Activated CD4-positive, alpha-beta T cell treated with anti-CD3 and anti-CD28 coated beads, Interleukin-2, amount 10 ng/mL, durations not matched to agents 7 days and 5 days (primary cell): ENCODE data around the gene SLC47A1. TPM values are rescaled to one million over a fixed set of nuclear protein-coding genes. Genes with fewer than 3 reads are reported as not detected.

Experiments
- CTCF ChIA-PET: fragments of 350-600 bp; sonication (Branson Sonifier 250); formaldehyde crosslinking; loops from one replicate; lab custom pipeline; 2021; ENCODE audit warnings: antibody characterized with exemption; lab: Charles Lee
- POLR2A ChIA-PET: fragments of 350-600 bp; sonication (Branson Sonifier 250); formaldehyde crosslinking; loops from one replicate; lab custom pipeline; 2021; ENCODE audit warnings: antibody characterized with exemption; lab: Charles Lee
- DNase-seq: peaks from one replicate; pipeline ENCODE4 v3.0.0-alpha.2; 2020
- H3K27ac Mint-ChIP-seq: one replicate; pipeline ENCODE4 v1.8.0; 2021; ENCODE audit warnings: mild to moderate bottlenecking, moderate library complexity, mixed read lengths
- H3K27me3 Mint-ChIP-seq: one replicate; pipeline ENCODE4 v1.8.0; 2021; ENCODE audit warnings: mixed read lengths
- H3K36me3 Mint-ChIP-seq: one replicate; pipeline ENCODE4 v1.8.0; 2021; ENCODE audit warnings: low read depth, mixed read lengths
- H3K4me1 Mint-ChIP-seq: one replicate; pipeline ENCODE4 v1.8.0; 2021; ENCODE audit warnings: mixed read lengths
- H3K4me3 Mint-ChIP-seq: one replicate; pipeline ENCODE4 v1.8.0; 2021; ENCODE audit warnings: mild to moderate bottlenecking, moderate library complexity, mixed read lengths
- H3K9me3 Mint-ChIP-seq: one replicate; pipeline ENCODE4 v1.8.0; 2021; ENCODE audit warnings: mixed read lengths
- total RNA-seq, 2 experiments: library from RNA; stranded (reverse); gene quantifications; one replicate each; pipeline ENCODE4 v1.2.3, GENCODE V29; 2021

The SLC47A1 gene
- total RNA-seq, 2 experiments from 2014 or later, result not detected

GRCh38 chr17:19549746-19550623 is 16.3 kb downstream of the SLC47A1 start:
- POLR2A ChIA-PET, result no interaction called here
- CTCF ChIA-PET, result interaction anchor here (0.7 kb wide), 1 partner anchor 250 kb away, joined by 3 read pairs; no protein-coding TSS in a partner anchor
- no peak for DNase-seq
- Mint-ChIP-seq H3K27me3 (no peaks in the 10 kb centered on the region), H3K4me3 (no peak overlapping the region), H3K27ac (no peak overlapping the region), H3K9me3 (no peaks in the 10 kb centered on the region), H3K4me1 (no peaks in the 10 kb centered on the region), H3K36me3 (no peaks in the 10 kb centered on the region)

- Mint-ChIP-seq H3K4me3 (no peak overlapping the region), H3K4me1 (no peaks in the 10 kb centered on the region), H3K36me3 (no peaks in the 10 kb centered on the region), H3K27me3 (no peaks in the 10 kb centered on the region), H3K27ac (no peak overlapping the region), H3K9me3 (no peaks in the 10 kb centered on the region)
- no peak for DNase-seq
- ChIA-PET CTCF (interaction anchor here (0.6 kb wide), 1 partner anchor 22 kb away, joined by 3 read pairs; no protein-coding TSS in a partner anchor), POLR2A (no interaction called here)
Measured at GRCh38 chr17:19551165-19551564, 17.5 kb downstream of the SLC47A1 start.

- no peaks in the 10 kb centered on the region for H3K9me3 Mint-ChIP-seq
- no peak overlapping the region for H3K27ac Mint-ChIP-seq
- H3K4me3 Mint-ChIP-seq, result no peak overlapping the region
- CTCF ChIA-PET, result interaction anchor here (0.6 kb wide), 1 partner anchor 22 kb away, joined by 3 read pairs; no protein-coding TSS in a partner anchor
- H3K27me3 Mint-ChIP-seq, result no peaks in the 10 kb centered on the region
- no peaks in the 10 kb centered on the region for H3K4me1 Mint-ChIP-seq
- H3K36me3 Mint-ChIP-seq, result no peaks in the 10 kb centered on the region
- POLR2A ChIA-PET, result no interaction called here
- no peak for DNase-seq
Measured at GRCh38 chr17:19551591-19552148, 18.0 kb downstream of the SLC47A1 start.

- no peak overlapping the region for H3K27ac Mint-ChIP-seq
- no peaks in the 10 kb centered on the region for H3K4me1 Mint-ChIP-seq
- CTCF ChIA-PET, result no interaction called here
- POLR2A ChIA-PET, result no interaction called here
- no peaks in the 10 kb centered on the region for H3K9me3 Mint-ChIP-seq
- no peaks in the 10 kb centered on the region for H3K36me3 Mint-ChIP-seq
- DNase-seq, result no peak
- no peak overlapping the region for H3K4me3 Mint-ChIP-seq
- peaks cover 4% of the 10 kb centered on the region for H3K27me3 Mint-ChIP-seq
Measured at GRCh38 chr17:19553036-19553435, 19.4 kb downstream of the SLC47A1 start.

- DNase-seq, result no peak
- POLR2A ChIA-PET, result no interaction called here
- Mint-ChIP-seq H3K27me3 (peaks cover 5% of the 10 kb centered on the region), H3K4me1 (no peaks in the 10 kb centered on the region), H3K27ac (no peak overlapping the region), H3K9me3 (no peaks in the 10 kb centered on the region), H3K4me3 (no peak overlapping the region), H3K36me3 (no peaks in the 10 kb centered on the region)
- CTCF ChIA-PET, result no interaction called here
Measured at GRCh38 chr17:19554393-19554792, 20.7 kb downstream of the SLC47A1 start.

- no peak overlapping the region for H3K27ac Mint-ChIP-seq
- CTCF ChIA-PET, result interaction anchor here (0.7 kb wide), 1 partner anchor 153 kb away, joined by 3 read pairs; no protein-coding TSS in a partner anchor
- DNase-seq, result no peak
- no peak overlapping the region for H3K4me3 Mint-ChIP-seq
- H3K9me3 Mint-ChIP-seq, result no peaks in the 10 kb centered on the region
- no peaks in the 10 kb centered on the region for H3K4me1 Mint-ChIP-seq
- peaks cover 8% of the 10 kb centered on the region for H3K27me3 Mint-ChIP-seq
- H3K36me3 Mint-ChIP-seq, result no peaks in the 10 kb centered on the region
- POLR2A ChIA-PET, result no interaction called here
Measured at GRCh38 chr17:19555746-19556145, 22.1 kb downstream of the SLC47A1 start.

- Mint-ChIP-seq H3K4me1 (no peaks in the 10 kb centered on the region), H3K9me3 (no peaks in the 10 kb centered on the region), H3K27me3 (peaks cover 14% of the 10 kb centered on the region), H3K4me3 (no peak overlapping the region), H3K36me3 (no peaks in the 10 kb centered on the region), H3K27ac (no peak overlapping the region)
- ChIA-PET CTCF (no interaction called here), POLR2A (no interaction called here)
- DNase-seq, result no peak
Measured at GRCh38 chr17:19558946-19559345, 25.3 kb downstream of the SLC47A1 start.

GRCh38 chr17:19561697-19562318 is 28.2 kb downstream of the SLC47A1 start:
- Mint-ChIP-seq H3K4me3 (no peak overlapping the region), H3K36me3 (no peaks in the 10 kb centered on the region), H3K9me3 (no peaks in the 10 kb centered on the region), H3K4me1 (no peaks in the 10 kb centered on the region), H3K27me3 (peaks cover 13% of the 10 kb centered on the region), H3K27ac (no peak overlapping the region)
- ChIA-PET POLR2A (no interaction called here), CTCF (interaction anchor here (0.6 to 0.7 kb wide), 2 partner anchors 95 to 745 kb away, joined by 3 read pairs; no protein-coding TSS in a partner anchor)
- DNase-seq, result no peak

GRCh38 chr17:19565817-19566575 is 32.3 kb downstream of the SLC47A1 start:
- DNase-seq, result no peak
- Mint-ChIP-seq H3K27me3 (peaks cover 11% of the 10 kb centered on the region), H3K27ac (no peak overlapping the region), H3K4me1 (no peaks in the 10 kb centered on the region), H3K4me3 (no peak overlapping the region), H3K9me3 (no peaks in the 10 kb centered on the region), H3K36me3 (no peaks in the 10 kb centered on the region)
- ChIA-PET CTCF (no interaction called here), POLR2A (no interaction called here)

- no peak for DNase-seq
- ChIA-PET POLR2A (no interaction called here), CTCF (no interaction called here)
- no peak overlapping the region for H3K27ac Mint-ChIP-seq
- no peaks in the 10 kb centered on the region for H3K9me3 Mint-ChIP-seq
- H3K4me3 Mint-ChIP-seq, result no peak overlapping the region
- H3K27me3 Mint-ChIP-seq, result peaks cover 10% of the 10 kb centered on the region
- H3K36me3 Mint-ChIP-seq, result no peaks in the 10 kb centered on the region
- H3K4me1 Mint-ChIP-seq, result no peaks in the 10 kb centered on the region
Measured at GRCh38 chr17:19567216-19568015, 33.8 kb downstream of the SLC47A1 start.

- peaks cover 8% of the 10 kb centered on the region for H3K27me3 Mint-ChIP-seq
- no peak overlapping the region for H3K4me3 Mint-ChIP-seq
- ChIA-PET POLR2A (no interaction called here), CTCF (no interaction called here)
- no peaks in the 10 kb centered on the region for H3K9me3 Mint-ChIP-seq
- no peaks in the 10 kb centered on the region for H3K4me1 Mint-ChIP-seq
- H3K27ac Mint-ChIP-seq, result no peak overlapping the region
- no peak for DNase-seq
- no peaks in the 10 kb centered on the region for H3K36me3 Mint-ChIP-seq
Measured at GRCh38 chr17:19568016-19568350, 34.3 kb downstream of the SLC47A1 start.
